Measurements from ENCODE around the gene NOL11.
"Not testable (repeated sequence)": the region's sequence is repeated elsewhere in the genome, so short reads cannot be mapped to it uniquely, and the experiment has no call there.

The NOL11 gene

GRCh38 chr17:67711916-67712315 lies 5.8 kb upstream of the NOL11 start:
- DNase-seq: no peak

- no peak for DNase-seq
Observed at GRCh38 chr17:67712375-67712774, 5.4 kb upstream of the NOL11 start.

- no peak for DNase-seq
Observed at GRCh38 chr17:67713169-67713568, 4.6 kb upstream of the NOL11 start.

GRCh38 chr17:67716405-67716798 lies 1.3 kb upstream of the NOL11 start:
- no peak for DNase-seq

- DNase-seq: no peak
Observed at GRCh38 chr17:67717192-67717623, 528 bp upstream of the NOL11 start.

- peak; percentile 11 for DNase-seq
Observed at GRCh38 chr17:67718325-67718941, 697 bp downstream of the NOL11 start.

GRCh38 chr17:67725373-67725791 lies 7.6 kb downstream of the NOL11 start:
- DNase-seq: no peak

- DNase-seq: no peak
Observed at GRCh38 chr17:67725807-67726206, 8.1 kb downstream of the NOL11 start.

GRCh38 chr17:67727152-67728039 lies 9.7 kb downstream of the NOL11 start:
- DNase-seq: not testable (repeated sequence)

GRCh38 chr17:67729903-67730302 lies 12.2 kb downstream of the NOL11 start:
- no peak for DNase-seq

GRCh38 chr17:67730731-67731130 lies 13.0 kb downstream of the NOL11 start:
- no peak for DNase-seq

- no peak for DNase-seq
Observed at GRCh38 chr17:67733449-67733848, 15.7 kb downstream of the NOL11 start.

GRCh38 chr17:67737145-67737544 lies 19.4 kb downstream of the NOL11 start:
- no peak for DNase-seq

GRCh38 chr17:67742025-67742424 lies 24.3 kb downstream of the NOL11 start:
- no peak for DNase-seq

- DNase-seq: no peak
Observed at GRCh38 chr17:67746704-67747571, 29.2 kb downstream of the NOL11 start.

GRCh38 chr17:67747681-67748235 lies 30.0 kb downstream of the NOL11 start:
- DNase-seq: no peak

GRCh38 chr17:67750067-67750466 lies 32.3 kb downstream of the NOL11 start:
- DNase-seq: no peak

- DNase-seq: peak; percentile 12
Observed at GRCh38 chr17:67751101-67752074, 33.7 kb downstream of the NOL11 start.

- DNase-seq: not testable (repeated sequence)
Observed at GRCh38 chr17:67752160-67752559, 34.4 kb downstream of the NOL11 start.

GRCh38 chr17:67753026-67753425 lies 35.3 kb downstream of the NOL11 start:
- no peak for DNase-seq

GRCh38 chr17:67754001-67754400 lies 36.3 kb downstream of the NOL11 start:
- no peak for DNase-seq

- not testable (repeated sequence) for DNase-seq
Observed at GRCh38 chr17:67754686-67755085, 37.0 kb downstream of the NOL11 start.

All from NCI-H1105 (cell line).